Cardiac fibroblast (primary cell): ENCODE data around the gene HMGCL.
"Not testable (repeated sequence)": the region's sequence is repeated elsewhere in the genome, so short reads cannot be mapped to it uniquely, and the experiment has no call there.

Source experiments
- DNase-seq, 2 donors: peaks; one replicate each; pipeline versions ENCODE4 v3.0.0 to v3.0.0-alpha.2; 2010; ENCODE audit warnings: low read depth in 2 of 2
- H3K4me3 ChIP-seq, 2 donors: replicated peaks in 1 of 2; 1 replicate in 1 of 2; 2 replicates in 1 of 2; pipeline ENCODE4 v1.5.1; 2011; ENCODE audit warnings: low read depth in 2 of 2, low read length in 2 of 2, mild to moderate bottlenecking in 2 of 2, moderate library complexity in 1 of 2
- TF ChIP-seq, protein P1 (sequence below): IDR thresholded peaks from one replicate; pipeline ENCODE4 v1.5.1; 2011; ENCODE audit warnings: low read depth, mild to moderate bottlenecking, low read length, inconsistent platforms

The HMGCL gene

DNA sequence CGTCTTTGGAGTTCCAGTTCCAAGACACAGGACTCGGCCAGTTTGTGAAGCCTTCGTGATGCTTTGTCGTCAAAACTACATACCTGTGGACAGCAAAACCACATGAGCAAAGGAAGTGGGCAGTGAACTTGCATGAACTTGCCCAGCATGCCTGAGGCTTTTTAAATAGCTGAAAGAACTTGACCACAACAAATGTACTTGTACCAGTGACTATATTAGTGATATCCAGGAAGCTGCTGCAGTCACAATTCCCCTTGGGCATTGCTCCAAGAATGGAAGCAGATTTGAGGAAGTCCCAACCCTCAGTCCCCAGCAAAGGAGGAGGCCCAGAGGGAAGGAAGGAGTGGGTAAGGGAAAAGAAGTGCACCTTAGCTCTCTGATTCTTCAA lies 40.3 kb upstream of the HMGCL start:
- TF ChIP-seq, protein P1, sequence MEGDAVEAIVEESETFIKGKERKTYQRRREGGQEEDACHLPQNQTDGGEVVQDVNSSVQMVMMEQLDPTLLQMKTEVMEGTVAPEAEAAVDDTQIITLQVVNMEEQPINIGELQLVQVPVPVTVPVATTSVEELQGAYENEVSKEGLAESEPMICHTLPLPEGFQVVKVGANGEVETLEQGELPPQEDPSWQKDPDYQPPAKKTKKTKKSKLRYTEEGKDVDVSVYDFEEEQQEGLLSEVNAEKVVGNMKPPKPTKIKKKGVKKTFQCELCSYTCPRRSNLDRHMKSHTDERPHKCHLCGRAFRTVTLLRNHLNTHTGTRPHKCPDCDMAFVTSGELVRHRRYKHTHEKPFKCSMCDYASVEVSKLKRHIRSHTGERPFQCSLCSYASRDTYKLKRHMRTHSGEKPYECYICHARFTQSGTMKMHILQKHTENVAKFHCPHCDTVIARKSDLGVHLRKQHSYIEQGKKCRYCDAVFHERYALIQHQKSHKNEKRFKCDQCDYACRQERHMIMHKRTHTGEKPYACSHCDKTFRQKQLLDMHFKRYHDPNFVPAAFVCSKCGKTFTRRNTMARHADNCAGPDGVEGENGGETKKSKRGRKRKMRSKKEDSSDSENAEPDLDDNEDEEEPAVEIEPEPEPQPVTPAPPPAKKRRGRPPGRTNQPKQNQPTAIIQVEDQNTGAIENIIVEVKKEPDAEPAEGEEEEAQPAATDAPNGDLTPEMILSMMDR, result no peak
- H3K4me3 ChIP-seq, result no peak overlapping the region
- peak; percentile 49 to 52 for DNase-seq

DNA sequence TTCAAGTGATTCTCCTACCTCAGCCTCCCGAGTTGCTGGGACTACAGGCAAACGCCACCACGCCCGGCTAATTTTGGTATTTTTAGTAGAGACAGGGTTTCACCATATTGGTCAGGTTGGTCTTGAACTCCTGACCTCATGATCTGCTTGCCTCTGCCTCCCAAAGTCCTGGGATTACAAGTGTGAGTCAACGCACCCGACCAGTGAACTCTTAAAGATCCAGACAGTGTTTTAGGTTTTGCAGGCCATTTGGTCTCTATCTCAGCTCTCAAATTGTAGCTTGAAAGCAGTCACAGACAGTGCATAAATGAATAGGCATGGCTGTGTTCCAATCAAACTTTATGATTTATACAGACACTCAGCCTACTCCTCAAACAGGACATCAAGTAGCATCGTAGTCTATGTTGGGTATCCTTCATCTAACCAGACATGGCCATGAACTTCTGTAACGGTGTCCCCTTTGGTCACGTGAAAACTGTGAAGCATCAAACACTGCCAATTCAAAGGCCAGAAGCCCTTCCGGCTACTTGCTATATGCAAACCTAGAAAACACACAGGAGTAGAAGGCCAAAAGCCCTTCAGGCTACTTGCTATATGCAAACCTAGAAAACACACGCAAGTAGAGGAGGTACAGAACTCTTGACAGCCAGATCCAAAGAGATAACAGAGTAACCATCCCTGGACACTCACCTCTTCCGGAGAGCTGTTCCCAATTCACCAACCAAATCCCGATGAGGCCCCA lies 39.7 kb upstream of the HMGCL start:
- no peak overlapping the region for H3K4me3 ChIP-seq
- TF ChIP-seq, protein P1, result no peak
- DNase-seq, result no peak

DNA sequence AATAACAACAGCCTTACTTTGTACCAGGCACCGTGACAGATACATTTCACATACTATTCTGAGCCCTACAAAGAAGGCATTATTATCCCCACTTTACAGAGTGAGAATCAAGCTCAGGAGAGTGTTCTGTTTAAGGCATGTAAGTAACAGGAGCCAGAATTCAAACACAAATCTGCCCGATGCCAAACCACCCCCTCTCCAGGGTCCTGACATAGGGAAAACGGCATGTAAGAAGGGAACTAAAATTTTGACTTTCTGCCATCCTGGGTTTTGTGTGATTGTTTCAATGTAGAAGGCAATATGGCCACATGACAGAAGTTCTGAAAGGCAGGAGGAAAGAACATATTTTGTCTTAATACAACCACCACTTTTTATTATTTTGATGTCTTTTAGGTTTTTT lies 37.4 kb upstream of the HMGCL start:
- no peak for DNase-seq
- TF ChIP-seq, protein P1, result no peak

DNA sequence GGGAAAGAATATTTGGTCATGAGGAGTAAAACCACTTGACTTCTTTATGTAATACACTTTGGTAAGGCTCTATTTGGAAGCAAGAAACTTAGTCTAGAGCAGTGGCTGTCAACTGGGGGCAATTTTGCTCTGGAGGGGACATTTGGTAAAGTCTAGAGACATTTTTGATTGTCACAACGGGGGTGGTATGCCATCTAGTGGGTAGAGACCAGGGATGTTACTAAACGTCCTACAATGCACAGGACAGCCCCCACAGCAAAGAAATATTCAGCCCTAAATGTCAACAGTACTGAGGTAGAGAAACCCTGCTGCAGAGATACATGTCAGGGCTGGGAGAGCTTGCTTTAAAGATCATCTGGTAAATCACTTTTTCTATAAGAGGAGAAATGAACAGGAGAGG lies 29.3 kb upstream of the HMGCL start:
- H3K4me3 ChIP-seq, result no peak overlapping the region
- TF ChIP-seq, protein P1, result peak; percentile 41
- peak; percentile 15 to 35 for DNase-seq

More for the DNA sequence above, 37.4 kb upstream of the HMGCL start:
- H3K4me3 ChIP-seq, result no peak overlapping the region

DNA sequence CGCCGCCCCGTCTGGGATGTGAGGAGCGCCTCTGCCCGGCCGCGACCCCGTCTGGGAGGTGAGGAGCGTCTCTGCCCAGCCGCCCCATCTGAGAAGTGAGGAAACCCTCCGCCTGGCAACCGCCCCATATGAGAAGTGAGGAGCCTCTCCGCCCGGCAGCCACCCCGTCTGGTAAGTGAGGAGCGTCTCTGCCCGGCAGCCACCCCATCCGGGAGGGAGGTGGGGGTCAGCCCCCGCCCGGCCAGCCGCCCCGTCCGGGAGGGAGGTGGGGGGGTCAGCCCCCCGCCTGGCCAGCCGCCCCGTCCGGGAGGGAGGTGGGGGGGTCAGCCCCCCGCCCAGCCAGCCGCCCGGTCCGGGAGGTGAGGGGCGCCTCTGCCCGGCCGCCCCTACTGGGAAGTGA lies 27.9 kb upstream of the HMGCL start:
- not testable (repeated sequence) for H3K4me3 ChIP-seq, DNase-seq

DNA sequence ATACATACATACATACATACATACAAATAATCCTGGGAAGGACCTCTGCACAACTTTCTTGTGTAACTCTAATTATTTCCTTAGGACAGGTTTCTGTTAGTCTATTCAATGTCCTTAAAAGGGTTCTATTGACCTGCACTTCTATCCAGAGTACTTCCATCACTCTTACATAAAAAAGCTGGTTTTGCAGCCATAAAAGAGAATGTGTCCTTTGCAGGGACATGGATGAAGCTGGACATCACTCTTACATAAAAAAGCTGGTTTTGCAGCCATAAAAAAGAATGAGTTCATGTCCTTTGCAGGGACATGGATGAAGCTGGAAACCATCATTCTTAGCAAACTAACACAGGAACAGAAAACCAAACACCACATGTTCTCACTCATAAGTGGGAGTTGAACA lies 26.2 kb upstream of the HMGCL start:
- not testable (repeated sequence) for H3K4me3 ChIP-seq, DNase-seq

DNA sequence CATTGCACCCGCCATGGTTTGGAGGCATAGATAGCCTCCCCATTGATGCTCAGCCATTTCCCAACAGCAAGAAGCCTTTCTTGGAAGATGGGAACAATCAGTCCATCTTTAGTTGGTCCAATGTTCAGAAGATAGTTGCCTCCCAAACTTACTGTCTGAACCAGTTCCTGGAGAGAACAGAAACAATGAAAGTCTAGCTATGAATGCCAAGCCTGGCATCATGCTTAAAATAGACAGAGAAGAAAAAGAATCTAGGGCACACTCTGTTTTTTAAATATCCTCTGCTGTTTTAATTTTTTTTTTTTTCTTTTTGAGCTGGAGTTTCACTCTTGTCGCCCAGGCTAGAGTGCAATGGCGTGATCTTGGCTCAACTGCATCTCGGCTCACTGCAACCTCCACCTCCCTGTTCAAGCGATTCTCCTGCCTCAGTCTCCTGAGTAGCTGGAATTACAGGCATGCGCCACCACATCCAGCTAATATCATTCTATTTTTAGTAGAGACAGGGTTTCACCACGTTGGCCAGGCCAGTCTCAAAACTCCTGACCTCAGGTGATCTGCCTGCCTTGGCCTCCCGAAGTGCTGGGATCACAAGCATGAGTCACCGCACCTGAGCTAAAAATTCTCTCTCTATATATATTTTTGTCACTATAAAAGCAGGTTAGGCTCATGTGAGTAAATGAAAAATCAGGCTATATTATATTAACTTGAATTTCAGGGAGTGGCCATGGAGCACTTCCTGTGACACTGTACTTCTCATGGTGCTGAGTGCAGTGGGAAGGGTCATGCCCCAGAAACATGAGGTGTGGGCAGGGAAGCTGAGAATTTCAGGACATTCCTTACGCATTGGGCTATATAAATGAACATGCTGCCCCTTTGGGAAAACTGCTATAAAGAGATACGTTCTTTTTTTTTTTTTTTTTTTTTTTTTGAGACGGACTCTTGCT lies 23.7 kb upstream of the HMGCL start:
- H3K4me3 ChIP-seq, result no peak overlapping the region
- TF ChIP-seq, protein P1, result no peak
- no peak for DNase-seq

DNA sequence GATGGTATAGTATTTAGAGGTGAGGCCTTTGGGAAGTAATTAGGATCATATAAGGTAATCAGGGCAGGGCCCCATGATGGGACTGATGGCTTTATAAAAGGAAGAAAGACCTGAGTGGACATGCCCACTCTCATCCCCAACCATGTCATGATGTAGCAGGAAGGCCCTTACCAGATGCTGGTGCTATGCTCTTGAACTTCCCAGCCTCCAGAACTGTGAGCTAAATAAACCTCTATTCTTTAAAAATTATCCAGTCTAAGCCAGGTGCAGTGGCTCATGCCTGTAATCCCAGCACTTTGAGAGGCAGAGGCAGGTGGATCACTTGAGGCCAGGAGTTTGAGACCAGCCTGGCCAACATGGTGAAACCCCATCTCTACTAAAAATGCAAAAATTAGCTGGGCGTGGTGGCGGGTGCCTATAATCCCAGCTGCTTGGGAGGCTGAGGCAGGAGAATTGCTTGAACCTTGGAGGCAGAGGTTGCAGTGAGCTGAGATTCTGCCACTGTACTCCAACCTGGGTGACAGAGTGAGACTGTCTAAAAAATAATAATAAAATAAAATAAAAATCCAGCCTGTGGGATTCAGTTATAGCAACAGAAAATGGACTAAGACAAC lies 22.4 kb upstream of the HMGCL start:
- DNase-seq, H3K4me3 ChIP-seq: not testable (repeated sequence)
